DMS 273 (cell line): ENCODE results near the gene SORCS2.

Experiments used
- DNase-seq: peaks from one replicate; lab custom pipeline; 2025; ENCODE audit not compliant: unreplicated experiment; lab: John Stamatoyannopoulos, UW

SORCS2 gene

DNA sequence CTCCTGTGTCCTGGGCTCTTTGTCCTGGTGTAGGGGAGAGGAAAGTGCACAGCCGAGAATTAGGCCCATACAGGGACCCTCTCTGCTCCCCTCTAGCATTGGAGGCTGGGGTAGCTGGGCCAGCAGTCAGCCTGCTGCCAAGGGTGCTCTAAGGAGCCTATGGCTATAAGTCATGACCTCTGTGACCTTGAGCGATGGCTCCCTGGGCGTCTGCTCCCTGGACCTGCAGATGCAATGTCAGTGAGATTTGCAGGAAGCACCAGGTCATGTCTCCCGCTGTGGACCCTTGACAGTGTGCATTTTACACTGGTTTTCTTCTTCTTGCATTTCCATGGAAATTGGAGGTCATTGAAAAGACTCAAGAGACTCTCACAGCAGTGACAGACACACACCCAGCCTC, 476.5 kb downstream of the SORCS2 start:
- no peak for DNase-seq

DNA sequence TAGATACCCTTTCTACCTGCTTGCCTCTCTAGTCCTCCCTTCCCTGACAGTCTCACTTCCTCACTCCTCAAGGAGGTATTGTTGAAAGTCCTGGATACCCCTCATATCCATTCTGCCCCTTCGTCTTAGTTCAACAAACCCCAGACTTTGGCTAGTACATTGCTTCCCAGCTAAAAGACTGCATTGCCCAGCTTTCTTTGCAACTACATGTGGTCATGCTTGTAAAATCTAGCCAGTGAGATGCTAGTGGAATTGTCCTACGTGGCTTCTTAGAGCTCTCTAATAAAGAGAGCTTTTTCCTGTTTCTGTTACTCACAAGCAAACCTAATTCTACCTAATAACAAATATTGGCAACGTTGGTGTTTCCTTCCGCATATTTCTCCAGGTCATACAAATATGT, 480.3 kb downstream of the SORCS2 start:
- no peak for DNase-seq

DNA sequence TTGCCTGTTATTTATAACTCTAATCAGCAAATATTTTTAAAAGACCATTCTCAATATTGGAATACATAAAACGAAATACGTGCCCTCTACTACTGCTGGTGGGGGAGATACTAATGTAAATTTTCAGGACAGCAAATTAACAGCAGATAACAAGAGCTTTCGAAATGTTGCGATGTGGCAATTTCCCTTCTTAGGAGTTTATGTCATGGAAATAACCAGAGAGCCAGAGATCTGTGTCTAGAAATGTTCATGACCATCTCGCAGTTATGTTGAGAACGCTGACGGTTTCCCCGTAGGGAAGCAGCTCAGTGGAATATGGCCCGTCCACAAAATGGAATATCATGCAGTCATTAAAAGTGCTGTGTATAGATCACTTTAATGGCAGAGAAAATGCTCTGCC, 480.8 kb downstream of the SORCS2 start:
- DNase-seq: no peak

DNA sequence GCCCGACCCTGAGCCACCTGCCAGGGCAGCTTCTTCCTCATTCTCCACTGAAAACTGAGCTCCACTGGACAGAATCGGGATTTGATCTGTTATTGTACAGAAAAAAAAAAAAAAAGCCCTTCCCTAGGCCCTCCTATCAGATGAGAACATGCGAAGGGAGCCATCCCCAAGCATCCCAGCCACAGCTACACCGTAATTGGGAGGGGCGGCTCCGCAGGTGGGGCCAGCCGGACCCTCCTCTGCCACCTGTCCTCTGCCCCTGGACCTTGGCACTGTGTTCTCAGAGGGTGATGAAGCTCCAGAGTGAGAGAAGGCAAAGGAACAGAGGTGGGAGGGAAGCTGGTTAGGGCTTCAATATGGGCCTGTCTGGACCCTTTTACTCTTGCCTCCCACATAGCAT, 482.4 kb downstream of the SORCS2 start:
- DNase-seq: no peak

DNA sequence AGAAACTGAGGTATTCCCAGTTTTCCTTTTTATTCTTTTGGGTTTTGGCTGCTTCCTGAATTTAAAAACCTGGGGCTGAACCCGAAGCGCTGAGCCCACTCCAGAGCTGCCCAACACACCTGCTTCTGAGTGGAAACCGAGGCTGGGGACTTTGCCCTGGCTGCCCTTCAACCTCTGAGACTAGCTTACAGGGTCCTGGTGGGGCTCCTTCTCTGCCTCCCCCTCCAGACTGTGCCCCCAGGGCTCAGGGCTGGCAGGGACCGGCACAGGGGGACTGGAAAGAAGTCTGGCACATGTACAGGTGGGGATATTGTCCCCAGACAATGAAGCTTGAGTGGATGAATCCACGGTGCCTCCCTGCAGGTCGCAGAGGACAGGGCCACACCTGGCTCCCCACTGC, 482.8 kb downstream of the SORCS2 start:
- DNase-seq: no peak

DNA sequence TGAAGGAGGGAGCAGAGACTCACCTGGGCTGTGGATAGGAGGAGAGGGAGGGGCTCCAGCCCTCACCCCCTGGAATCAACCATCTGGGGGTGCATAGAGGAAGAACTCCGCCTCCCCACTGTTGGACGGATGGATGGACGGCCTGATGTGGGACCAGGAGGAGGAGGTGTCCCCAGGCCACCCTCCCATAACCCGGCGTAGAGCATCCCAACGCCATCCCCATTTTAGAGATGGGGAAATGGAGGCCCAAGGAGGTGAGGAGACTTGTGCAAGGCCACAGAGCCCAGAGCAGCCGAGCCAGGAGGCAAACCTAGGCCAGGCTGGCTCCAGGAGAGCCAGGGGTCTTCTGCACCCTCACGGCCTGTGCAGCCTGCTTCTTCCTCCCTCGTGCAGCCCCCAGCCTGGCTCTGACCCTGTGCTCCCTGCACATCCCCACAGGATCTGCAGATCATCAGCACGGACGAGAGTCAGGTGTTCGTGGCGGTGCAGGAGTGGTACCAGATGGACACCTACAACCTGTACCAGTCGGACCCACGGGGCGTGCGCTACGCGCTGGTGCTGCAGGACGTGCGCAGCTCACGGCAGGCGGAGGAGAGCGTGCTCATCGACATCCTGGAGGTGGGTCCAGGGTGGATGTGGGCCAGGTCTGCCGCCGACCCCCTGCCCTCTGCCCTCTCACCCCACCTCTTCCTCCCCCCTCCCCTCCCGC, 483.4 kb downstream of the SORCS2 start:
- DNase-seq: no peak

DNA sequence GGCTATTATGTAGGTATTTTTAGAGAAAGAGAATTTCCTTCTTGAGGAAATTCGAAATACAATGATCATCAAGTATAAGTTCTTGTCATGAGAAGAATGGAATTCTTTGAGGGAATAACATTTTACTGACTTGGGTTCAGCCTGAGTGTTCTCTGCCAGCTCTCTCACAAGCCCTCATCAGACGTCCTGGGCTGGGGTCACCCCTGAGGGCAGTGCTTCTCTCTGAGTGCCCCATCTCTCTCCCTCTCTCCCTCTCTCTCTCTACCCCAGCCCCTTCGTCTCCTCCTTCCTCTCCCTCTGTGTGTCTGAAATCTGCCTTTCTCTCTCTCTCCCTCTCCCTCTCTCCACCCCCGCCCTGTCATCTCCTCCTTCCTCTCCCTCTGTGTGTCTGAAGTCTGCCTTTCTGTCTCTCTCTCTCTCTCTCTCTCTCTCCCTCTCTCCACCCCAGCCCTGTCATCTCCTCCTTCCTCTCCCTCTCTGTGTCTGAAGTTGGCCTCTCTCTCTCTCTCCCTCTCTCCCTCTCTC, 484.1 kb downstream of the SORCS2 start:
- no peak for DNase-seq

DNA sequence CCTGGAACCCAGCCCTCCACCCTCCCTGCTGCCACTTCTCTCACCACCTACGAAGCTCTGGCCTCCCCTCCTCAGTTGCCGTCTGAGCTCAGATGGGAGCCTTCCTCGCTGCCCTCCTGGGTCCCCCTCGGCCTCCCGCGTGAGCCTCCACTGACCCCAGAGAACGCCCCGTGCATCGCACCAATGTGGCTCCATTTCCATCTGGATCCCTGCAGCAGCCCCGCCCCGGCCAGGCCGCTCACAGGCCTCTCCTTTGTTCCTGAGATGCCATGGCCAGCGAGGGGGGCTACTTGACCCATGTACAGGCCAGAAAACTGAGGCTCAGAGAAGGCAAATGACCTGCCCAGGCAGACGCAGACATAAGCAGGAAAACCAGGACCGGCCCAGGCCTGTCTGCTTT, 484.7 kb downstream of the SORCS2 start:
- no peak for DNase-seq

DNA sequence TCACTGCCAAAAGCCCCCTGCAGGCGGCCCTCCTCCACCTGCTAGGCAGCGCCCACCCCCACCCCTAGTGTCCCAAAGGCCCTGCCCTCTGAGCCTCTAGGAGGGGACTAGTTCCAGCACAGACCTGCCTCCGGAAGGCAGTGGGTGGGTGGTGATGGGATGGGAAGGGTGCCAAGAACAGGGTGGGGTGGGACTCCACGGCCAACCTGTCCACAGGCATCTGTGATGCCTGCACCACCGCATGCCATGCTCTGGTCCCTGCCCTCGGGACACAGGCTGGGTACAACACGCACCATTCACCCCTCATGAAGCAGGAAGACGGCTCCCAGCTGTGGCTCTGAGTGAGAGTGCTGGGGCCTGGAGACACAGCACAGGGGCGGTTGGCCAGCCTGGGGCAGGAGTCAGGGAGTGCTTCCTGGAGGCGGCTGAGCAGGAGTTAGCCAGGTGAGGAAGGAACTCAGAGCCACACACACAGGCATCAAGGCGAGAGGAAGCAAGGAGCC, 485.5 kb downstream of the SORCS2 start:
- DNase-seq: peak; percentile 13

DNA sequence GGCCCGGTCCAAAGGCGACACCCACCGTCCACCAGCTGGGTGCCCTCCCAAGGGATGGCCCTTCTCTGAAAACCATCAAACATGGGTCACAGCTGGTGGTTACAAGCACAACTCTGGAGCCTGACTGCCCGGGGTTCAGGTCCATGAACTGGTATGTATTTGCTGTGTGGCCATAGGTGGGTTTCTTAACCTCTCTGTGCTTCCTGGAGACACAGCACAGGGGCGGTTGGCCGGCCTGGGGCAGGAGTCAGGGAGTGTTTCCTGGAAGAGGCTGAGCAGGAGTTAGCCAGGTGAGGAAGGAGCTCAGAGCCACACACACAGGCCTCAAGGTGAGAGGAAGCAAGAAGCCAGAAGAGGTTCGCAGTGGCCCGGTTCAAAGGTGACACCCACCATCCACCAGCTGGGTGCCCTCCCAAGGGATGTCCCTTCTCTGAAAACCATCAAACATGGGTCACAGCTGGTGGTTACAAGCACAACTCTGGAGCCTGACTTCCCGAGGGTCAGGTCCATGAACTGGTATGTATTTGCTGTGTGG, 486.0 kb downstream of the SORCS2 start:
- DNase-seq: no peak

DNA sequence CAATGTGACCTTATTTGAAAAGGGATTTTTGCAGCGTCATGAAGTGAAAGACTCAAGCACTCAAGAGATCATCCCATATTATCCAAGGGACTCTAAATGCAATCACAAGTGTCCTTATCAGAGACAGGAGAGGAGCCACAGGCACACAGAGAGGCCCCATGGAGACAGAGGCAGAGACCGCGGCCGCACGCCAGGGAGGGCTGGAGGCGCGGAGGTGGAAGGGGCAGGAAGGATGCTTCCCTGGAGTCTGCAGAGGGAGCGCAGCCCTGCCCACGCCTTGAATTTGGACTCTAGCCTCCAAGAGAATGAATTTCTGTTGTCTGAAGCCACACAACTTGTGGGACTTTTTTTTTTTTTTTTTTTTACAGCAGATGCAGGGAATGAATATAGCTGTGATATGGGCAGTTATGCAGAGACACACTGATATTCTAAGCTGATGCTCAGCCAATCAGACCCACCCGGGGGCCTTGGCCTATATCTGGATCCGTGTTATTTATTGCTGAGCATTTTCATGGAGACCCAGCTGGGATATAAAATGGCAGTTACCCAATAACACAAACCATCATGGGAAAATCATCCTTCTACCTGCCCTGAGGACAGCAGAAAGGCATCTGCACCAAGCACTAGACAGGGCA, 487.2 kb downstream of the SORCS2 start:
- DNase-seq: no peak

DNA sequence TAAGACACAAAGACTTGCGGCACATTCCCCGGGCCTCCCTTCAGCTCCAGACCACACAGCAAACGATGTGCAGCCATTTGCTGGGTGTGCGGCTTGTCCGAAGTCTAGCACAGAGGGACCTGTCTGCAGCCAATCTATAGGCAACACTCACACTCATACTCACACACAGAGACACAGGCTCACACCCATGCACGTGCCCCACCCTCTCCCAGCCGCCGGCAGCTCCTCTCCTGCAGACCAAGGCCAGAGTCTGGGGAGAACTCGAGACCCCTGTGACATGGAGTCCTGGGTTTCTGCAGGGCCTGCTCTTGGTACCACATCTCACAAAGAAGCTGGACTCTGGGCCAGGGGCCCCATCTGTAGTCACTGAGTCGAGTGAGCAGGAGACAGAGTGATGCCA, 487.8 kb downstream of the SORCS2 start:
- no peak for DNase-seq

DNA sequence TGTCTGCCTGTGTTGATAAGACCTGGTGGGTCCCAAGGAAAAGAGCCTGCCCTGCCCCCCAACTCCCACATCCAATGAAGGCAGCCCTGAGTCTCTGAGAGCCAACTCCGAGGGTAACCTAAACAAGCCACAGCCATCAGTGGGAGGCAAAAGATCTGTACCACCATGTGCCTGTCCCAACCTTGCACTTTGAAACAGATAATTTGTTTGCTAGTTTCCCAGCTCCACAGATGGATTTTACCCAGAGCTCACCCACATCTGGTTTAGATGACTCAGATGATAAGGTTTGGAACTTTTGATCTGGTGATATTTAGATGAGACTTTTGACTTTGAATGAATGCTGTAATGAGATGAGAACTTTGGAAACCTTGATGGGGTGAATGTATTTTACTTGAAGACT, 488.4 kb downstream of the SORCS2 start:
- DNase-seq: no peak

DNA sequence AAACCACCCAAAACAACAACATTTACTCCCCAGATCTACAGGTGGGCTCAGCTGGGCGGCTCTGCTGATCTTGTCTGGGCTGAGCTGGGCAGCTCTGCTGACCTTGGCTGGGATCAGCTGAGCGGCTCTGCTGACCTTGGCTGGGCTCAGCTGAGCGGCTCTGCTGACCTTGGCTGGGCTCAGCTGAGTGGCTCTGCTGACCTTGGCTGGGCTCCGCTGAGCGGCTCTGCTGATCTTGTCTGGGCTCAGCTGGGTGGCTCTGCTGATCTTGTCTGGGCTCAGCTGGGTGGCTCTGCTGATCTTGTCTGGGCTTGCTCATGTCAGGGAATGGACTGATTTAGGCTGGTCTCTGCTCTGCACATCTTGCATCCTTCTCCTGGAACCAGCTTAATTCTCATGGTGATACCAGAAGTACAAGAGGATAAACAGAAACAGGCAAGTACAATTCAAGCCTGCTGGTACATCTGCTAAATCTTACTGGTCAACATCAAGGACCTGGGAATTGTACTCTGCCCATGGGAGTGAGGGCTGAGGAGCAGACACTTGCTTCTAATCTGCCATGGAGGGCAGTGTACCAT, 490.9 kb downstream of the SORCS2 start:
- no peak for DNase-seq

DNA sequence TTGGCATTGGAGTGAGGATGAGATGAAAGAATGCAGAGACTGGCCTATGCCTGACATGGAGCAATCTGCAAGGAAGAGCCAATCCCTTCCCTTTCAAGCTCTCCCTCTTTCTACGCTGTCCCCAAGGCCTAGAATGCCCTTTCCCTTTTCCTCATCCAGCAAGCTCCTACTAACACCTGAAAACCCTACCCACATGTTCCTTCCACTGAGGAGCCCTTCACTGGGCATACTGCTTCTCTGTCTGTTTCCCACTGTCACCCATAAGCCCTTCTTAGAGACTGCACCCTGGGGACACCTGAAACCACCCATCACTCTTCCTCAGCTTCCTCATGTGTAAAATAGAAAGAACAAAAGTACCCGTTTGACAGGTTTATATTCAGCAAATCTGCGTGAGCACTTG, 492.0 kb downstream of the SORCS2 start:
- DNase-seq: no peak

DNA sequence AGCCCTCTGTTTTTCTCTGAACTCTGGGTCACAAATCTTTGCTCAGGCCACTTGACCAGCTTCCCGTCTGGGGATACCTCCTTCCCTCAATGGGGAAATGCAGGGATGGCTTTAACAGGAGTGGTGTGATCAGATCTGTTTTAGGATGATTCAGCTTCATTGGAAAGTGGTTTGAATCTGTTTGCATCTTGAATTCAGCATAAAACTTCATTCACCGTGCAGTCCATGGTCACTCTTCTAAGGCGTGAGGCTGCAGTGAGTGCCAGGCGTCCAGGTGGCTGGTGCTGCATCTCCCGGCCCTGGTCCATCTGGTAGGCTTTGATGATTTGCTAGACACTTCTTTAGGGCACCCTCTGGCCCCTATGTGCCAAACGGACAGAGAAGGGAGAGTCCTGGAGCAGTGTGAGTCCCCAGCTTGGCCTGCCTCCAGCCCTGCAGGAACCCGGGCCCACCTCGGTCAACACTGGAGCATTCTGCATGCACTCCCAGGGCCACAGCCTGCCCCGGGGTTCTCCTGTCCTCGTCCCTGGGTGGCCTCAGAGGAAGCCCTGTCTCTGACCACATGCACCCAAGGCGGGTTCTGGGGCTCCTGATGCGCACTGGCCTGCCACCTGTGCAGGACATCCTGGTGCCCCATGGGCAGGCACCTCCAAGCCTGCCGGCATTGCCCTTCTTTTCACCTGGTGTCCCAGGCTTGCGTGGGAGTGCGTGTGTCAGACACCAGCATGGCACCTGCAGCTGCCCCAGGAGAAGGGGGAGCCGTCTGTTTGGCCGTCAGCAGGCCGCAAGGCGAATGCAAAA, 493.9 kb downstream of the SORCS2 start:
- no peak for DNase-seq

DNA sequence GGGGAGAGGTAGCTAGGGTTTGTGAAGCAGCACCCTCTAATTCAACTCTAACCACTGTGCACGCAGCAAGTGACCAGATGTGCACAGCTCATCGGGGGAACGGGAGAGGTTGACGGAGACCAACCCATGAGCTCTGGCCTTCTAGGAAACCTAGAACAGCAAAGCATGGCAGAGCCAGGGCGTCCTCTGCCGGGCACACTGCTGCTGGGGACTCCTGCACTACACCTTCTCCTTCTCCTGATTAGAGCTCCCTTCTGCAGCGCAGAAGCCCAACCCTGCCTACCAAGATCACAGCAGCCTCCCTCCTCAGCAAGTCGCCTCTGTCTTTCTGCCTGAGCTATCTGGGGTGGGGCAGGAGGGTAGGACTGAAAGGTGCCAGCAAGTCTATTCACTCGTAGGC, 494.7 kb downstream of the SORCS2 start:
- DNase-seq: no peak

DNA sequence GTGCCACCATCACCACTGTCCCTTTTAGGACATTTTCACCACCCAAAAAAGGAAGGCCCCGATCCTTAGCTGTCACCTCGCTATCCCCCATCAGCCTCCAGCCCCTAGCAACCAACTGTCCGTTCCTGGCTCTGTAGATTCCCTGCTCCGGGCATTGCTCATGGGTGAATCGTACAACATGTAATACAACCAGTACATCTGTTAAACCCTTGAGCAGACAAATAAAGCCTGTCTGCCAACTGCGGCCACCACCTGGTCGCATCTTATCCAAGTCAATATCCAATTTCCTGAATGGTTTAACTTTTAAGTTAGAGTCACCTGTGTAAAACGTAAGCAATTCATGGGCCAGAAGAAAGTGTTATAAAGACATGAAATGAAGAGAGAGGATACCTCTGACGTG, 495.5 kb downstream of the SORCS2 start:
- DNase-seq: peak; percentile 35

DNA sequence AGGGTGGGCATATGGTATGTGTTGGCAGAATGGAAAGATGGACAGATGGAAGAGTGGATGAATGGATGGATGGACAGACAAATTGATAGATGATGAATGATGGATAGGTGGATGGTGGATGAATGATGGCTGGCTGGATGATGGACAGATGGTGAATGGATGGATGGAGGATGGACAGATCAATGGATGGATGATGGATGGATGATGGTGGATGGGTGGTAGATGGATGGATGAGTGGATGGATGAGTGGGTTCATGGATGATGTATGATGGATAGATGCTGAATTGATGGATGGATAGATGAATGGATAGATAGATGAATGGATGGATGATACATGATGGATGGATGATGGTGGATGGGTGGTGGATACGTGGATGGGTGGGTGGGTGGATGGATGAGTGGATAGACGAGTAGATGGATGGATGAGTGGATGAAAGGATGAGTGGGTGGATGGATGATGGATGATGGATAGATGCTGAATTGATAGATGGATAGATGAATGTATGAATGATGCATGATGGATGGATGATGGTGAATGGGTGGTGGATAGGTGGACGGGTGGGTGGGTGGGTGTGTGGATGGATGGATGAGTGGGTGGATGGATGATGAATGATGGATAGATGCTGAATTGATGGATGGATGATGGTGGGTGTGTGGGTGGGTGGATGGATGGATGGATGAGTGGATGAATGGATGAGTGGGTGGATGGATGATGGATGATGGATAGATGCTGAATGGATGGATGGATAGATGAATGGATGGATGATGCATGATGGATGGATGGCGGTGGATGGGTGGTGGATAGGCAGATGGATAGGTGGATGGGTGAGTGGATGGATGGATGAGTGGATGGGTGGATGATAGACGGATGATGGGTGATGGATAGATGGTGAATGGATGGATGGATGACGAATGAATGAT, 497.7 kb downstream of the SORCS2 start:
- no peak for DNase-seq

DNA sequence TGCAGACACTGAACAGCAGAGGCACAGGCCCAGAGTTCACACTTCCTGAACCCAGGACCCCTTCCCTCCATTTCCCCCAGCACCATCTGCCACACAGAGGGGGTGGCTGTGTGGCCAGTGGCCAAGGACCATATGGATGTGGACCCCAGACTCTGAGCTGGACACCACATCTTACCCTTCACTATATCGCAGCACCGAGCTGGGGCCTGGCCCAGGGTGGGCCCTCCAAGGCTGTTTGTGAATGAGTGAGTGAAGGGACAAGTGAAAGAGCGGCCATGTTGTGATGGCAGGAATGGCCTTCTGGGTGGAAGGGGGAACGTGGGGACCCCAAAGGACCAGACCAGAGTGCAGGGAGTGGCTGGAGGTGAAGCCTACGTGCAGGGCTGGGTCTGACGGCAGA, 498.7 kb downstream of the SORCS2 start:
- DNase-seq: no peak
